Measurements from ENCODE around the gene SMARCA2. TPM values are rescaled to one million over a fixed set of nuclear protein-coding genes. Genes with fewer than 3 reads are reported as not detected.

The SMARCA2 gene
- total RNA-seq, 1 donor from 2014 or later = 110 TPM

DNA sequence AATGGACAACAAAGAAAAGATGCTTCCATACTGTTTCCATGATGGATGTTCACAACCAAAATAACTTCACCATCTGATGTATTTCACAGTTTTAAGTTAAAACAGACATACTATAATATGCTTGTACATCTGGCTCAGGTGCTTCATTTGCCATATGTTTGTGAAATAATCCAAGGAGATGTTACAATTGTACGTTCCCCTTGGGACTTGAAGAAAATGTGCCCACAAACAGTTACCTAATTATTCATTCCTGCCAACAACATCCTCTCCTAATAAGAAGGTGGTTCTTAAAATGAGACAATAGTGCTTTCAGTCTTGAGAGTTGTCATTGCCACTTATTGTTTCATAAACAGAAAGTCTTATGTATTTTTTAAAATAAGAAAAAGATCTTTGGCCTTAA is 33.1 kb upstream of the SMARCA2 start:
- H3K4me1 Mint-ChIP-seq (ENCODE audit: unreplicated experiment) = no peaks in the 10 kb centered on the region
- H3K9me3 Mint-ChIP-seq (ENCODE audit: unreplicated experiment) = peaks cover 10% of the 10 kb centered on the region
- H3K36me3 Mint-ChIP-seq (ENCODE audit: unreplicated experiment) = no peaks in the 10 kb centered on the region
- H3K27ac Mint-ChIP-seq (ENCODE audit: unreplicated experiment) = no peak overlapping the region
- no peak overlapping the region for H3K4me3 Mint-ChIP-seq (ENCODE audit: unreplicated experiment)
- H3K27me3 Mint-ChIP-seq (ENCODE audit: unreplicated experiment) = peaks cover 13% of the 10 kb centered on the region
- TF ChIP-seq, protein P1, sequence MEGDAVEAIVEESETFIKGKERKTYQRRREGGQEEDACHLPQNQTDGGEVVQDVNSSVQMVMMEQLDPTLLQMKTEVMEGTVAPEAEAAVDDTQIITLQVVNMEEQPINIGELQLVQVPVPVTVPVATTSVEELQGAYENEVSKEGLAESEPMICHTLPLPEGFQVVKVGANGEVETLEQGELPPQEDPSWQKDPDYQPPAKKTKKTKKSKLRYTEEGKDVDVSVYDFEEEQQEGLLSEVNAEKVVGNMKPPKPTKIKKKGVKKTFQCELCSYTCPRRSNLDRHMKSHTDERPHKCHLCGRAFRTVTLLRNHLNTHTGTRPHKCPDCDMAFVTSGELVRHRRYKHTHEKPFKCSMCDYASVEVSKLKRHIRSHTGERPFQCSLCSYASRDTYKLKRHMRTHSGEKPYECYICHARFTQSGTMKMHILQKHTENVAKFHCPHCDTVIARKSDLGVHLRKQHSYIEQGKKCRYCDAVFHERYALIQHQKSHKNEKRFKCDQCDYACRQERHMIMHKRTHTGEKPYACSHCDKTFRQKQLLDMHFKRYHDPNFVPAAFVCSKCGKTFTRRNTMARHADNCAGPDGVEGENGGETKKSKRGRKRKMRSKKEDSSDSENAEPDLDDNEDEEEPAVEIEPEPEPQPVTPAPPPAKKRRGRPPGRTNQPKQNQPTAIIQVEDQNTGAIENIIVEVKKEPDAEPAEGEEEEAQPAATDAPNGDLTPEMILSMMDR (IDR thresholded peaks at IDR 0.05) = no peak
- DNase-seq (ENCODE audit: extremely low spot score, unreplicated experiment) = no peak

- H3K9me3 Mint-ChIP-seq (ENCODE audit: unreplicated experiment) = peaks cover 13% of the 10 kb centered on the region
- peaks cover 22% of the 10 kb centered on the region for H3K27me3 Mint-ChIP-seq (ENCODE audit: unreplicated experiment)
- no peaks in the 10 kb centered on the region for H3K4me1 Mint-ChIP-seq (ENCODE audit: unreplicated experiment)
- H3K36me3 Mint-ChIP-seq (ENCODE audit: unreplicated experiment) = no peaks in the 10 kb centered on the region
- no peak overlapping the region for H3K27ac Mint-ChIP-seq (ENCODE audit: unreplicated experiment)
- TF ChIP-seq, protein P1 (IDR thresholded peaks at IDR 0.05) = no peak
- no peak overlapping the region for H3K4me3 Mint-ChIP-seq (ENCODE audit: unreplicated experiment)
- DNase-seq (ENCODE audit: extremely low spot score, unreplicated experiment) = no peak
Observed at GRCh38 chr9:1986341-1986740, 28.8 kb upstream of the SMARCA2 start.

DNA sequence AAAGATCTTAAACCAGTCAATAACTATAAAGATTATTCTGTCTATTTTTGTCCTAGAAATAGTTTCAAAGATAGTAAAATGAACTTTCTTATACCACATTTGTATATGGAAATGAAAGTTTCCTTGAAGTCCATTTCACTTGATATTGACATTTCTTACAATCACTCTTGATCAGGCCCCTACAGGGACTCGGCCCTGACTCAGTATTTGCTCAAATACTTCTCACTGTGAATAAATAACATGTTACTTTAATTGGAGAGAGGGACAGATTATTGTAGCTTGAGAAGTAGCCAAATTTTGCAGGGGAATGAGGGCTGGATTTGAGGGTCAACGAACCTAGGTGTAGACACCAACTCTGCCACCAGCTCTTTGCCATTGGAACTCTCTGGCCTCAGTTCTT is 25.6 kb upstream of the SMARCA2 start:
- DNase-seq (ENCODE audit: extremely low spot score, unreplicated experiment) = no peak
- Mint-ChIP-seq H3K36me3 (ENCODE audit: unreplicated experiment) (no peaks in the 10 kb centered on the region), H3K27ac (ENCODE audit: unreplicated experiment) (no peak overlapping the region), H3K27me3 (ENCODE audit: unreplicated experiment) (peaks cover 33% of the 10 kb centered on the region), H3K4me3 (ENCODE audit: unreplicated experiment) (no peak overlapping the region), H3K4me1 (ENCODE audit: unreplicated experiment) (no peaks in the 10 kb centered on the region), H3K9me3 (ENCODE audit: unreplicated experiment) (peaks cover 13% of the 10 kb centered on the region)
- TF ChIP-seq, protein P1 (IDR thresholded peaks at IDR 0.05) = no peak

GRCh38 chr9:1994180-1994579 is 21.0 kb upstream of the SMARCA2 start:
- H3K27ac Mint-ChIP-seq (ENCODE audit: unreplicated experiment) = no peak overlapping the region
- H3K4me3 Mint-ChIP-seq (ENCODE audit: unreplicated experiment) = no peak overlapping the region
- H3K9me3 Mint-ChIP-seq (ENCODE audit: unreplicated experiment) = no peaks in the 10 kb centered on the region
- peaks cover 46% of the 10 kb centered on the region for H3K27me3 Mint-ChIP-seq (ENCODE audit: unreplicated experiment)
- H3K4me1 Mint-ChIP-seq (ENCODE audit: unreplicated experiment) = no peaks in the 10 kb centered on the region
- H3K36me3 Mint-ChIP-seq (ENCODE audit: unreplicated experiment) = no peaks in the 10 kb centered on the region
- TF ChIP-seq, protein P1 (IDR thresholded peaks at IDR 0.05) = no peak
- DNase-seq (ENCODE audit: extremely low spot score, unreplicated experiment) = no peak

GRCh38 chr9:1995084-1995483 is 20.1 kb upstream of the SMARCA2 start:
- TF ChIP-seq, protein P1 (IDR thresholded peaks at IDR 0.05) = no peak
- no peak overlapping the region for H3K4me3 Mint-ChIP-seq (ENCODE audit: unreplicated experiment)
- H3K27me3 Mint-ChIP-seq (ENCODE audit: unreplicated experiment) = peaks cover 47% of the 10 kb centered on the region
- H3K36me3 Mint-ChIP-seq (ENCODE audit: unreplicated experiment) = no peaks in the 10 kb centered on the region
- no peaks in the 10 kb centered on the region for H3K9me3 Mint-ChIP-seq (ENCODE audit: unreplicated experiment)
- DNase-seq (ENCODE audit: extremely low spot score, unreplicated experiment) = no peak
- H3K27ac Mint-ChIP-seq (ENCODE audit: unreplicated experiment) = no peak overlapping the region
- H3K4me1 Mint-ChIP-seq (ENCODE audit: unreplicated experiment) = no peaks in the 10 kb centered on the region
